ENCODE measurements around the gene KLF5.
"Not testable (repeated sequence)": the region's sequence is repeated elsewhere in the genome, so short reads cannot be mapped to it uniquely, and the experiment has no call there.

Gene KLF5

GRCh38 chr13:73096173-73096572 lies 37.4 kb downstream of the KLF5 start:
- FAIRE-seq (no peak), DNase-seq (ENCODE audit: insufficient read length, low spot score) (no peak)
- TF ChIP-seq CTCF (IDR thresholded peaks at IDR 0.05; ENCODE audit: insufficient read depth, missing control alignments) = no peak

- no peak for DNase-seq (ENCODE audit: insufficient read length, low spot score)
- FAIRE-seq = no peak
- no peak for TF ChIP-seq CTCF (IDR thresholded peaks at IDR 0.05; ENCODE audit: insufficient read depth, missing control alignments)
These were observed 37.8 kb downstream of the KLF5 start for GRCh38 chr13:73096638-73097037.

GRCh38 chr13:73100781-73101180 lies 42.0 kb downstream of the KLF5 start:
- FAIRE-seq; DNase-seq (ENCODE audit: insufficient read length, low spot score): not testable (repeated sequence)

GRCh38 chr13:73101351-73102007 lies 42.7 kb downstream of the KLF5 start:
- DNase-seq (ENCODE audit: insufficient read length, low spot score) (no peak), FAIRE-seq (no peak)
- no peak for TF ChIP-seq CTCF (IDR thresholded peaks at IDR 0.05; ENCODE audit: insufficient read depth, missing control alignments)

- FAIRE-seq = no peak
- DNase-seq (ENCODE audit: insufficient read length, low spot score) = no peak
- no peak for TF ChIP-seq CTCF (IDR thresholded peaks at IDR 0.05; ENCODE audit: insufficient read depth, missing control alignments)
These were observed 44.4 kb downstream of the KLF5 start for GRCh38 chr13:73103238-73103637.

- FAIRE-seq = no peak
- DNase-seq (ENCODE audit: insufficient read length, low spot score) = no peak
- TF ChIP-seq CTCF (IDR thresholded peaks at IDR 0.05; ENCODE audit: insufficient read depth, missing control alignments) = no peak
These were observed 47.8 kb downstream of the KLF5 start for GRCh38 chr13:73106513-73107178.

- no peak for TF ChIP-seq CTCF (IDR thresholded peaks at IDR 0.05; ENCODE audit: insufficient read depth, missing control alignments)
- DNase-seq (ENCODE audit: insufficient read length, low spot score) (peak; percentile 33), FAIRE-seq (peak; percentile 95)
These were observed 48.7 kb downstream of the KLF5 start for GRCh38 chr13:73107481-73107880.
